Measurements from ENCODE around the gene CIRBP. TPM values are rescaled to one million over a fixed set of nuclear protein-coding genes. Genes with fewer than 3 reads are reported as not detected.

Gene CIRBP
- total RNA-seq, 2 donors from 2014 or later: 288 to 385 TPM

DNA sequence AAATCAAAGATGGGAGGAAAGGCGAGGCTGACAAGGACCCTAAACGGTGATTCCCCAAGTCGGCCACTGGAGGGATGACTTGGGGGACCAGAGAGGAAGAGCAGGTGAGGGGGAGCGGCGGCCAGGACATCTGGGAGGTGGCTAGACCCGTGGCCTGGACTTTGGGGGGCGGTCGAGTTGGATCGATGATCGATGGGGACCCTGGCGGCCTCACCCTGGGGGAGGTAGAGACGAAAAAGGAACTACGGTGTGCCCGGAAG is 7.7 kb upstream of the CIRBP start:
- Histone ChIP-seq H3K36me3 (peaks cover 18% of the 10 kb centered on the region), H3K27ac (peak overlapping the region; percentile 93 to 97), H3K9me3 (no peaks in the 10 kb centered on the region), H3K4me3 (peak overlapping the region; percentile 52 to 67), H3K27me3 (no peaks in the 10 kb centered on the region), H3K4me1 (peaks cover 0 to 78% of the 10 kb centered on the region in 2 donors)
- TF ChIP-seq, protein P1, sequence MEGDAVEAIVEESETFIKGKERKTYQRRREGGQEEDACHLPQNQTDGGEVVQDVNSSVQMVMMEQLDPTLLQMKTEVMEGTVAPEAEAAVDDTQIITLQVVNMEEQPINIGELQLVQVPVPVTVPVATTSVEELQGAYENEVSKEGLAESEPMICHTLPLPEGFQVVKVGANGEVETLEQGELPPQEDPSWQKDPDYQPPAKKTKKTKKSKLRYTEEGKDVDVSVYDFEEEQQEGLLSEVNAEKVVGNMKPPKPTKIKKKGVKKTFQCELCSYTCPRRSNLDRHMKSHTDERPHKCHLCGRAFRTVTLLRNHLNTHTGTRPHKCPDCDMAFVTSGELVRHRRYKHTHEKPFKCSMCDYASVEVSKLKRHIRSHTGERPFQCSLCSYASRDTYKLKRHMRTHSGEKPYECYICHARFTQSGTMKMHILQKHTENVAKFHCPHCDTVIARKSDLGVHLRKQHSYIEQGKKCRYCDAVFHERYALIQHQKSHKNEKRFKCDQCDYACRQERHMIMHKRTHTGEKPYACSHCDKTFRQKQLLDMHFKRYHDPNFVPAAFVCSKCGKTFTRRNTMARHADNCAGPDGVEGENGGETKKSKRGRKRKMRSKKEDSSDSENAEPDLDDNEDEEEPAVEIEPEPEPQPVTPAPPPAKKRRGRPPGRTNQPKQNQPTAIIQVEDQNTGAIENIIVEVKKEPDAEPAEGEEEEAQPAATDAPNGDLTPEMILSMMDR (IDR thresholded peaks at IDR 0.05): no peak
- DNase-seq (ENCODE audit: low spot score): no peak

GRCh38 chr19:1261798-1262622 is 7.1 kb upstream of the CIRBP start:
- peak overlapping the region; percentile 52 to 67 for H3K4me3 ChIP-seq
- TF ChIP-seq, protein P1 (IDR thresholded peaks at IDR 0.05): no peak
- no peaks in the 10 kb centered on the region for H3K9me3 ChIP-seq
- H3K27me3 ChIP-seq: no peaks in the 10 kb centered on the region
- DNase-seq (ENCODE audit: low spot score): no peak
- H3K4me1 ChIP-seq: peaks cover 0 to 78% of the 10 kb centered on the region in 2 donors
- H3K36me3 ChIP-seq: peaks cover 13% of the 10 kb centered on the region
- peak overlapping the region; percentile 93 to 97 for H3K27ac ChIP-seq

DNA sequence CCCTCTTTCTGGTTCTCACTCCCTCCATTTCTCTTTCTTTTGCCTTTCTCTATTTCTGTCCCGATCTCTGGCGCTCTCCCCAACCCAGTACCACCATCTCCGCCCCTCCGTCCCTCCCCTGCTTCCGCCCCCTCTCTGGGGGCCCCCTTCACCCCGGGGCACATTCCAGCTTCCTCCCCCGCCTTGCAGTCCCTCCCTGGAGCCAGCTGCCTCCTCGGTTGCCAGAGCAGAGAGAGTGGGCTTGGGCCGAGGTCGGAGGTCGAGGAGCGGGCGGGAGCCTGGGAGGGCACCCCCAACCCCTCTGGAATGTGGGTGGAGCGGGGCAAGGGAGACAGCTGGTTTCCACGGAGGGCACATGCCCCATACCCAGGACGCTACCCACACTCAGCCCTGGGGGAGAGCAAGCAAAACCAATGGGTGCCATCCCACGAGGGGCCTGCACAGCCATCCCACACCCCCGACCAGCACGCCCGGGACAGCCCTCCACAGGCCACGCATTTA is 6.5 kb upstream of the CIRBP start:
- DNase-seq (ENCODE audit: low spot score): no peak
- TF ChIP-seq, protein P1 (IDR thresholded peaks at IDR 0.05): no peak
- Histone ChIP-seq H3K4me1 (peaks cover 0 to 78% of the 10 kb centered on the region in 2 donors), H3K4me3 (no peak overlapping the region), H3K36me3 (peaks cover 6% of the 10 kb centered on the region), H3K9me3 (no peaks in the 10 kb centered on the region), H3K27ac (peak overlapping the region; percentile 93 to 97), H3K27me3 (no peaks in the 10 kb centered on the region)

DNA sequence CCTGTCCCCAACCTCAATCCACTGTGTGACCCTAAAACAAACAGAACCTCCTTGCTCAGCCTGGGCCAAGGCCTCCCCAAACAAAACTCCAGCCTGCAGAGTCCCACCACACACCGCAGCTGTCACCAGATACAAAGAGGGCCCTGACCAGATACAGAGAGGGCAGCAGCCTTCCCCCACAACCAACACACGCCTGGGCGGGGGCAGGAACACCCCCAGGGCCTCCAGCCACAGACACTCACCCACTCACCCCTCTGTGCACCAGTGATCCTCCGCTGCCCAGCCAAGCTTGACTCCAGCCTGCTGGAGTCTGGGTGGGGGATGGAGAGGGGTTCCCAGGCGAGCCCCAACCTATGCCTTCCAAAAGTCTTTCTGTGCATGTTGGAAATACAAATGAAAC is 5.9 kb upstream of the CIRBP start:
- TF ChIP-seq, protein P1 (IDR thresholded peaks at IDR 0.05): no peak
- Histone ChIP-seq H3K4me3 (no peak overlapping the region), H3K27me3 (no peaks in the 10 kb centered on the region), H3K36me3 (peaks cover under 1% of the 10 kb centered on the region), H3K27ac (peak overlapping the region; percentile 93 to 97), H3K4me1 (peaks cover 0 to 78% of the 10 kb centered on the region in 2 donors), H3K9me3 (no peaks in the 10 kb centered on the region)
- no peak for DNase-seq (ENCODE audit: low spot score)

DNA sequence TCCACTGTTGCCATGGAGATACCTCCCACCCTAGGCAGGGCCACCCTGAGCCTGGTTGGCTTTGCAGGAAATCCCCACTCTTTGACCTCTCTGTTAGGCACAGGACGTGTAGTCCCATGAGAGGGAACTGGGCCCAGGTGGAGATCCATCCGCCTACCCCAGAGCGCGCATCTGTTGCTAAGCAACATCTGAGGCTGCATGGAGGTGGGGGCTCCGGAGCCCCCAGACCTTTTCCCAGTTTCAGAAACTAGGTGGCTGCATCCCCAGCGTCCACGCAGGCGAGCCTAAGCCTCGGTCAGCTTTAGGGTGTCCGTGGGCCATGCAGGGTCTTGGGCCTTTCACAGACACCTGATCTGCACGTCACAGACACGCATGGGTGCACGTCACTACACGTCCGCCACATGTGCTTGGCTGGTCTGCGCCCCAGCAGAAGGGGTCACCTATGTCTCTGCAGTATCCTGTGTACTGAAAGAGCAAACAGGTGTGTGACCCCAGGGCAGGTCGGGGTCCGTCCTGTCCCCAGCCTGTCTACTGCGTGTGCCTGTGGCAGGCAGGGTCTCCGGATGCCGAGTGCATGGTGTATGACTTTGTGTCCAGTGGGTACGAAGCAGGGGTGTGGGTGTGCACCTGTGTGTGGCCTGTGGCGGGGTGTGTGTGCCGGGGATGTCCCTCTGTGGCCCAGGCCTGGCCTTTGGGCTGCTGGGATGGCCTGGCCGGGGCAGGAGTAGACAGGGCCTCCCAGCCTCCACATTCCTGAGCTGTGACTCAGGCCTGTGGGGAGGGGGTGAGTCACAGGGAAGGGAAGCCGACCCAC is 4.1 kb upstream of the CIRBP start:
- Histone ChIP-seq H3K4me1 (peaks cover 0 to 70% of the 10 kb centered on the region in 2 donors), H3K36me3 (no peaks in the 10 kb centered on the region), H3K9me3 (no peaks in the 10 kb centered on the region), H3K27ac (peak overlapping the region; percentile 88 to 93), H3K27me3 (no peaks in the 10 kb centered on the region), H3K4me3 (peak overlapping the region in 1 of 2 donors; percentile 59)
- peak; percentile 91 for DNase-seq (ENCODE audit: low spot score)
- TF ChIP-seq, protein P1 (IDR thresholded peaks at IDR 0.05): no peak
